Body of pancreas (tissue), 4 donors: ENCODE data around the gene FBRSL1. TPM values are rescaled to one million over a fixed set of nuclear protein-coding genes. Genes with fewer than 3 reads are reported as not detected.

ENCODE experiments used
- ATAC-seq: fragments of 150-250 bp; one replicate; pipeline ENCODE4 v1.9.1; 2016
- DNase-seq, 4 donors: peaks; one replicate each; pipeline ENCODE4 v3.0.0-alpha.2; 2019
- H3K27ac ChIP-seq, 4 donors: fragments of 200-600 bp; sonication (generic); 1 replicate in 3 of 4; 2 replicates in 1 of 4; pipeline versions ENCODE4 v1.5.1 to v1.6.1; 2016 to 2019; ENCODE audit warnings: mild to moderate bottlenecking in 1 of 4, mixed read lengths in 1 of 4, moderate library complexity in 1 of 4
- H3K27me3 ChIP-seq, 2 donors: fragments of 200-600 bp; sonication (generic); one replicate each; pipeline ENCODE4 v1.6.0; 2016; ENCODE audit warnings: mild to moderate bottlenecking in 1 of 2
- H3K36me3 ChIP-seq, 2 donors: fragments of 200-600 bp; sonication (generic); replicated peaks in 1 of 2; 2 replicates each; pipeline ENCODE4 v1.5.1; 2016; ENCODE audit warnings: low read depth in 2 of 2; ENCODE audit not compliant: insufficient read depth in 1 of 2
- H3K4me1 ChIP-seq: fragments of 200-600 bp; sonication (generic); one replicate; pipeline ENCODE4 v1.6.0; 2016
- H3K4me3 ChIP-seq, 2 donors: fragments of 200-600 bp; sonication (generic); 1 replicate in 1 of 2; 2 replicates in 1 of 2; pipeline ENCODE4 v1.5.1; 2016 to 2019
- H3K9me3 ChIP-seq, 3 donors: fragments of 200-600 bp; sonication (generic); 1 replicate in 2 of 3; 2 replicates in 1 of 3; pipeline ENCODE4 v1.5.1; 2016
- CTCF ChIP-seq, 7 experiments: fragments of 450-650 bp in 4 of 7; fragments of 200-600 bp in 3 of 7; sonication (generic) in 3 of 7; IDR thresholded peaks; one replicate each; pipeline ENCODE4 v1.5.1; 2016 to 2019; ENCODE audit warnings: antibody characterized with exemption in 7 of 7
- POLR2A ChIP-seq, 3 donors: fragments of 450-650 bp; IDR thresholded peaks; one replicate each; pipeline ENCODE4 v1.6.1; 2016; ENCODE audit warnings: antibody characterized with exemption in 3 of 3, mild to moderate bottlenecking in 2 of 3
- WGBS, 2 donors: methylation state at CpG; one replicate each; pipeline ENCODE4 v1.1.5; 2017; 5-methylcytosine and 5-hydroxymethylcytosine counted together
- intact Hi-C: fragments of 100-400 bp; cut with DNase I; formaldehyde crosslinking; loops from one replicate; pipeline ENCODE4 v1.15.1; 2023
- total RNA-seq, 2 donors: library from RNA; depleted of rRNA; stranded (reverse); fragments of >200 nt; gene quantifications; one replicate each; pipeline ENCODE4 v1.1.0, GENCODE V29; 2016

Gene FBRSL1
- total RNA-seq, 2 donors from 2014 or later, result 29.8 to 50.1 TPM

- H3K9me3 ChIP-seq, result no peaks in the 10 kb centered on the region
- intact Hi-C loops, result no loop called here
- no peak for DNase-seq
Measured at GRCh38 chr12:132520421-132521199, 30.7 kb downstream of the FBRSL1 start.

DNA sequence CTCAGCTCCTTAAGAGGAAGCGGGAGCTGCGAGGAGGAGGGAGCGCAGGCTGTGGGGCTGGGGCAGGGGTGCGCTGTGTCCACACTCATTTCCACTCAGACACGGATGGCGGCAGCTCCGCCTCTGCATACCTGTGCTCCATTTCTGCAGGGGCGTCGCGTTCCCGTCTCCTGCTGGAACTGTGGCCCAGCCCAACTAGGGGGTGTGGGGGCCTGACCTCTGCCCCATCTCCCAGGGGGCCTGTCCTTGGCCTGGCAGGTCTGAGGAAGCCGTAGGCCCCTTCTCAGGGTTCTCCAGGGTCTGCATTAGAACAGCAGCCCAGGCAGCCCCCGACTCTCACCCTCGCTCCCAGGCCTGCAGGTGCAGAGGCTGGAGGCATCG lies 31.2 kb downstream of the FBRSL1 start:
- Histone ChIP-seq H3K27me3 (no peaks in the 10 kb centered on the region), H3K36me3 (no peaks in the 10 kb centered on the region), H3K27ac (no peak overlapping the region), H3K4me3 (no peak overlapping the region), H3K9me3 (no peaks in the 10 kb centered on the region), H3K4me1 (peaks cover 86% of the 10 kb centered on the region)
- intact Hi-C loops, result no loop called here
- DNase-seq, result no peak
- TF ChIP-seq CTCF (IDR thresholded peaks at IDR 0.05), result no peak
- TF ChIP-seq POLR2A (IDR thresholded peaks at IDR 0.05), result no peak
- ATAC-seq, result no peak
- 90 to 93% methylated on average over 3 to 12 of the region's 15 CpGs for WGBS, 2 donors

More at GRCh38 chr12:132520421-132521199, 30.7 kb downstream of the FBRSL1 start:
- no peak for ATAC-seq
- Histone ChIP-seq H3K4me1 (peaks cover 91% of the 10 kb centered on the region), H3K27me3 (no peaks in the 10 kb centered on the region), H3K4me3 (no peak overlapping the region), H3K27ac (no peak overlapping the region), H3K36me3 (no peaks in the 10 kb centered on the region)
- no peak for TF ChIP-seq CTCF (IDR thresholded peaks at IDR 0.05)
- TF ChIP-seq POLR2A (IDR thresholded peaks at IDR 0.05), result no peak
- 75 to 82% methylated on average over 2 to 16 of the region's 17 CpGs for WGBS, 2 donors

DNA sequence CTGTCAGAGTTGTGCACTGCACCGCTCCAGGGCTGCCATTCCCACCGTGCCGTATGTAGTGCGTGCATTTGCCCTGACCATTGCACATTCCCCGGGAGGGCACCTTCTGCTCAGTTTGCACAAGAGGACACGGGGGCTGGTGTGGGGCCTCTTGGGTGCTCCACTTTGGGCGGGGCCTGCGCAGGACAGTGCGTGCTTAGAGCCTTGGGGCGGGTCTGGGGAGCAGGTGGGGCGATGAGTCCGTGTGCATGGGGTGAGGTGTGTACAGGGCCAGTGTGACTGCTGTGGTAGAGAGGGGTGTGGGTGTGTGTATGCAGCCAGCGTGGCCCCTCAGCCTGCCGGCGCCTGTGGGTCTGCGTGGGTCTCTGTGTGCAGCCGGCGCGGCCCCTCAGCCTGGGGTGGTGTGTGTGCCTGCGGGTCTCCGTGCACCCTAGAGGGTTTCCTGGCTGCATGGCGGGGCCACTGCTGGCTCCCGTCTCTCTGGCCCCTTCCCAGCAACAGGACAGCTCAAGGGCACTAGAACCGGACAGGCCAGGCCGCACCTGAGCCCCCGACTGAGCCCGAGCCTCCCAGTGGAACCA lies 31.9 kb downstream of the FBRSL1 start:
- no peaks in the 10 kb centered on the region for H3K9me3 ChIP-seq
- no peaks in the 10 kb centered on the region for H3K36me3 ChIP-seq
- WGBS, 2 donors, result 67 to 81% methylated on average over 4 to 27 of the region's 27 CpGs
- intact Hi-C loops, result no loop called here
- TF ChIP-seq POLR2A (IDR thresholded peaks at IDR 0.05), result no peak
- TF ChIP-seq CTCF (IDR thresholded peaks at IDR 0.05), result no peak
- no peak overlapping the region for H3K27ac ChIP-seq
- ATAC-seq, result no peak
- H3K4me3 ChIP-seq, result no peak overlapping the region
- H3K4me1 ChIP-seq, result peaks cover 80% of the 10 kb centered on the region
- H3K27me3 ChIP-seq, result no peaks in the 10 kb centered on the region
- no peak for DNase-seq

DNA sequence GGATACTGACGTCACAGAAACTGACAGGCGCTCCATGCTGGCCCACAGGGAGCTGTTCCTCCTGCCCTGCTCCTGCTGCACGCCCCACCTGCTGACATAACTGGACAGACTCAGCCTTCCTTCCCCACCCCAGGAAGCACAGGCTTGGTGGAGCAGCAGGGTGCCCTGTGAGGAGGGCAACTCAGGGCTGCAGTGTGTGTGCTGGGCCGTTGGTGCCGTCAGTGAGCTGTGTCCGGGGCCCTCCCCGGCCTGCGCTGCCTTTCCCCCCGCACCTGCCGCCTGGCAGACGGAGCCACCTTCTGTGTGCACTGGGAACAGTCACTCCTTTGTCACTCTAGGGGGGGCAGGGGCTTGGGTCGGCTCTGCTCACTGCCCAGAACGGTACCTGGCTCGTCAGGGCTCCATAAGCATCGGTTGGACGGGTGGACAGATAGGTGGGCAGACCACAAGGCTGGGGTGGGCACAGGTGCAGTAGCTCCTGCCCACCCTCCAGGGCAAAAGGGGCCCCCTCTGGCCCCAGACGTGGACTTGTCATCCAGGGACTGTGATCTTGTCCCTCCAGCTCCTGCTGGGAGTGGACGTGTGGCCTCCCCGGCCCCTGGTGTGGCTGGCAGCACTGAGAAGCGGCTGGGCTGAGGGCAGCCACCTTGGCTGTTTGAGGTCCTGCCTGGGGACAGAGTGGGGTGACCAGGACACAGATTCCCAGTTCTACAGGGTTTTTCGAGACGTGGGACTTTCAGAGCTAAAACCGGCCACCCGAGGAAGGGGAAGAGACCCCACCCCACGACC lies 32.8 kb downstream of the FBRSL1 start:
- DNase-seq, result no peak
- H3K27me3 ChIP-seq, result no peaks in the 10 kb centered on the region
- H3K9me3 ChIP-seq, result no peaks in the 10 kb centered on the region
- no peak for ATAC-seq
- no peaks in the 10 kb centered on the region for H3K36me3 ChIP-seq
- TF ChIP-seq POLR2A (IDR thresholded peaks at IDR 0.05) (no peak), CTCF (IDR thresholded peaks at IDR 0.05) (no peak)
- H3K4me1 ChIP-seq, result peaks cover 70% of the 10 kb centered on the region
- intact Hi-C loops, result no loop called here
- H3K27ac ChIP-seq, result no peak overlapping the region
- whole genome bisulfite sequencing, 2 donors, result 76 to 96% methylated on average over 5 to 25 of the region's 25 CpGs
- no peak overlapping the region for H3K4me3 ChIP-seq
